Endothelial cell of umbilical vein (primary cell): ENCODE data around the gene STK32C. TPM values are rescaled to one million over a fixed set of nuclear protein-coding genes. Genes with fewer than 3 reads are reported as not detected.

Source experiments
- BruUV-seq: library from RNA; stranded (reverse); fragments of 400-500 nt; replicated peaks from 2 replicates; lab custom pipeline; 2021; lab: Mats Ljungman, UMichigan
- CTCF ChIA-PET: fragments of 300-600, 350-600 bp; sonication (Branson Sonifier 250); formaldehyde crosslinking; loops from one replicate; lab custom pipeline; 2021; ENCODE audit warnings: antibody characterized with exemption, inconsistent platforms; lab: Charles Lee
- POLR2A ChIA-PET: fragments of 300-600, 350-600 bp; sonication (Branson Sonifier 250); formaldehyde crosslinking; loops from one replicate; lab custom pipeline; 2021; ENCODE audit warnings: antibody characterized with exemption, inconsistent platforms; lab: Charles Lee
- DNase-seq: peaks from one replicate; pipeline ENCODE4 v3.0.0-alpha.2; 2011; ENCODE audit warnings: low read depth, low spot score
- FAIRE-seq: peaks from 2 replicates; lab custom pipeline; 2011; peaks lifted over from hg19 to GRCh38; lab: Jason Lieb, UNC
- H2AFZ ChIP-seq: 2 replicates; pipeline ENCODE4 v1.6.0; 2012; ENCODE audit warnings: low read depth, low read length, control low read depth, inconsistent platforms
- H3K27ac ChIP-seq: 2 replicates; pipeline ENCODE4 v1.5.1; 2011; ENCODE audit warnings: low read depth, mild to moderate bottlenecking, control low read depth, low read length, moderate library complexity; ENCODE audit not compliant: insufficient read depth
- H3K27me3 ChIP-seq, 2 experiments: 2 replicates each; pipeline versions ENCODE4 v1.6.0 to v1.6.1; 2011; ENCODE audit warnings: low read length in 2 of 2, mixed read lengths in 1 of 2; ENCODE audit not compliant: control insufficient read depth in 2 of 2, insufficient read depth in 2 of 2
- H3K36me3 ChIP-seq, 2 experiments: 2 replicates in 1 of 2; 3 replicates in 1 of 2; pipeline ENCODE4 v1.5.1; 2011; ENCODE audit warnings: low read length in 2 of 2, mild to moderate bottlenecking in 1 of 2, moderate library complexity in 1 of 2; ENCODE audit not compliant: control insufficient read depth in 2 of 2, insufficient read depth in 2 of 2; ENCODE audit errors: extremely low read depth in 1 of 2
- H3K4me1 ChIP-seq: 3 replicates; pipeline ENCODE4 v1.5.1; 2011; ENCODE audit warnings: mild to moderate bottlenecking, low read length; ENCODE audit not compliant: control insufficient read depth, insufficient read depth; ENCODE audit errors: extremely low read depth
- H3K4me2 ChIP-seq: 2 replicates; pipeline ENCODE4 v1.6.1; 2011; ENCODE audit warnings: low read length, control low read depth, mixed read lengths; ENCODE audit not compliant: insufficient read depth
- H3K4me3 ChIP-seq, 3 experiments: fragments of 200-600 bp in 1 of 3; sonication (generic), shearing (Covaris generic) in 1 of 3; replicated peaks in 1 of 3; 2 replicates each; pipeline ENCODE4 v1.5.1; 2011 to 2016; ENCODE audit warnings: control low read depth in 3 of 3, low read length in 3 of 3, mild to moderate bottlenecking in 2 of 3, inconsistent platforms in 1 of 3, low read depth in 1 of 3, moderate library complexity in 1 of 3; ENCODE audit not compliant: insufficient read depth in 1 of 3
- H3K79me2 ChIP-seq: 2 replicates; pipeline ENCODE4 v1.6.0; 2012; ENCODE audit warnings: low read length, inconsistent platforms; ENCODE audit not compliant: control insufficient read depth, insufficient read depth
- H3K9ac ChIP-seq: replicated peaks from 2 replicates; pipeline ENCODE3; 2011; ENCODE audit warnings: low read length, control low read depth; ENCODE audit not compliant: insufficient read depth; ENCODE audit errors: extremely low read depth
- H3K9me1 ChIP-seq: replicated peaks from 3 replicates; pipeline ENCODE4 v1.6.0; 2011; ENCODE audit warnings: mild to moderate bottlenecking, low read length; ENCODE audit not compliant: control insufficient read depth, insufficient read depth; ENCODE audit errors: extremely low read depth
- H3K9me3 ChIP-seq: replicated peaks from 2 replicates; pipeline ENCODE4 v1.5.1; 2012; ENCODE audit warnings: low read length, inconsistent platforms; ENCODE audit not compliant: control insufficient read depth, insufficient read depth
- H4K20me1 ChIP-seq: replicated peaks from 2 replicates; pipeline ENCODE3; 2011; ENCODE audit warnings: mild to moderate bottlenecking, low read length; ENCODE audit not compliant: control insufficient read depth, insufficient read depth; ENCODE audit errors: extremely low read depth
- EZH2 ChIP-seq: IDR thresholded peaks from 2 replicates; pipeline ENCODE4 v1.6.1; 2012; ENCODE audit warnings: borderline replicate concordance, low read depth, mild to moderate bottlenecking, moderate library complexity, low read length, inconsistent platforms; ENCODE audit not compliant: severe bottlenecking
- FOS ChIP-seq: IDR thresholded peaks from 2 replicates; pipeline ENCODE4 v1.6.1; 2011; ENCODE audit warnings: mild to moderate bottlenecking, low read length, moderate library complexity, borderline replicate concordance; ENCODE audit not compliant: insufficient read depth
- GATA2 ChIP-seq: IDR thresholded peaks from 2 replicates; pipeline ENCODE4 v1.7.0; 2011; ENCODE audit warnings: low read depth, mild to moderate bottlenecking, moderate library complexity, mixed read lengths, low read length; ENCODE audit not compliant: insufficient read length, insufficient read depth
- JUN ChIP-seq: IDR thresholded peaks from 2 replicates; pipeline ENCODE4 v1.6.1; 2011; ENCODE audit warnings: borderline replicate concordance, low read depth; ENCODE audit not compliant: insufficient read length, insufficient read depth
- MYC ChIP-seq: IDR thresholded peaks from one replicate; pipeline ENCODE4 v1.6.1; 2011; ENCODE audit warnings: mild to moderate bottlenecking, low read depth, low read length
- POLR2A ChIP-seq: IDR thresholded peaks from 2 replicates; pipeline ENCODE4 v1.6.1; 2012; ENCODE audit warnings: low read depth, mild to moderate bottlenecking, control low read depth, low read length
- POLR2AphosphoS5 ChIP-seq: IDR thresholded peaks from 2 replicates; pipeline ENCODE4 v1.6.1; 2012; ENCODE audit warnings: low read depth, mild to moderate bottlenecking, control low read depth, low read length, moderate library complexity; ENCODE audit not compliant: insufficient read depth
- dilution Hi-C: fragments of 300-500 bp; cut with MboI; formaldehyde crosslinking; loops from one replicate; pipeline ENCODE4 v1.15.0; 2019; ENCODE audit warnings: low sequenced_read_pairs; ENCODE audit not compliant: extremely low pct_ligation_motif_present
- intact Hi-C: fragments of 100-400 bp; cut with micrococcal nuclease; formaldehyde crosslinking; loops from one replicate; pipeline ENCODE4 v1.10.0; 2022
- polyA plus RNA-seq, 4 experiments: library from polyadenylated mRNA; depleted of rRNA in 3 of 4; stranded (reverse) in 3 of 4; unstranded in 1 of 4; fragments of >200 nt; gene quantifications; 2 replicates each; pipeline versions ENCODE4 v1.2.1 to v1.2.3, GENCODE V29; 2011 to 2012; ENCODE audit warnings: missing spikeins in 1 of 4
- total RNA-seq: library from RNA; stranded (reverse); gene quantifications from 2 replicates; pipeline ENCODE4 v1.2.3, GENCODE V29; 2021
- TF ChIP-seq, protein P1 (sequence below): IDR thresholded peaks from 2 replicates; pipeline ENCODE4 v1.6.1; 2011; ENCODE audit not compliant: insufficient read depth, insufficient read length
- TF ChIP-seq, protein P2 (sequence below), 2 donors: IDR thresholded peaks; 1 replicate in 1 of 2; 2 replicates in 1 of 2; pipeline ENCODE4 v1.5.1; 2011; ENCODE audit warnings: low read length in 2 of 2, mild to moderate bottlenecking in 2 of 2, moderate library complexity in 2 of 2, control low read depth in 1 of 2, inconsistent platforms in 1 of 2, low read depth in 1 of 2; ENCODE audit not compliant: insufficient read depth in 1 of 2; ENCODE audit errors: extremely low read depth in 1 of 2

The STK32C gene
- total and polyA plus RNA-seq, 2 donors (not counting 3 experiments of a cell fraction or from before 2014, with no cell fraction given): 5.4 to 14.1 TPM

DNA sequence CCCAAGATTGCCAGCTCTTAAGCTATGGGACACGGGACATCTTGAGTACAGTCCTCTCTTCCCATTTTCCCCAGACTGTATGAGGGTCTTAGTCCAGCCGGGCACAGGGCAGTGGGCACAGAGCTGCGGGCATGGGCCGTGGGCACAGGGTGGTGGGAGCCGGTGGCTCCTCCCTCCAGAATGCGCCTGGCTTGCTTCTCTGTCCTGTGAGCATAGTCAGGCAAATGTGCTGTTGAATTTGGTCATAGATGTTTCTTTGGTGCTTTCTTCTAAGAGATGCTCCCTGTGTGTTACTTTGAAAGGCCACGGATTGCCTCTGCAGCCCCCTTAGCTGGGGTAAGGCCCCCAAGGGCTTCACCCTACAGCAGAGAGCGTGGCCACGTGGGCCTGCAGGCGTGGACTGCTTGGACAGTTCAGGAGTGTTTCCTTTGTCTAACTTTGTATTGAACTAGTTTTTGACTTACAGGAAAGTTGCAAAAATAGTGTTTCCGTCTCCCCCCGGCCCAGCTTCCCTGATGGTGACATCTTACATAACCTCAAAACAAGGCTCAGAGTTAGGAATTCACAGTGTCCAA lies 49.0 kb upstream of the STK32C start:
- dilution Hi-C loops (no loop called here), intact Hi-C loops (no loop called here)
- CTCF ChIA-PET: interaction anchor here (1.0 to 1.9 kb wide), 2 partner anchors 13 to 137 kb away, joined by 3 to 4 read pairs; no protein-coding TSS in a partner anchor
- H3K4me3 ChIP-seq: no peak overlapping the region
- FAIRE-seq (no peak), DNase-seq (no peak)
- no peaks in the 10 kb centered on the region for H3K79me2 ChIP-seq
- POLR2A ChIA-PET: no interaction called here
- H3K9me1 ChIP-seq: no peaks in the 10 kb centered on the region
- no TSS peak for BruUV-seq
- no peaks in the 10 kb centered on the region for H3K27me3 ChIP-seq
- no peak overlapping the region for H3K4me2 ChIP-seq
- peaks cover 0 to 3% of the 10 kb centered on the region in 2 experiments for H3K36me3 ChIP-seq
- TF ChIP-seq POLR2AphosphoS5 (no peak), MYC (no peak), EZH2 (no peak), GATA2 (no peak), JUN (no peak), FOS (no peak), POLR2A (no peak)
- TF ChIP-seq, protein P1, sequence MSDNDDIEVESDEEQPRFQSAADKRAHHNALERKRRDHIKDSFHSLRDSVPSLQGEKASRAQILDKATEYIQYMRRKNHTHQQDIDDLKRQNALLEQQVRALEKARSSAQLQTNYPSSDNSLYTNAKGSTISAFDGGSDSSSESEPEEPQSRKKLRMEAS: no peak
- TF ChIP-seq, protein P2, sequence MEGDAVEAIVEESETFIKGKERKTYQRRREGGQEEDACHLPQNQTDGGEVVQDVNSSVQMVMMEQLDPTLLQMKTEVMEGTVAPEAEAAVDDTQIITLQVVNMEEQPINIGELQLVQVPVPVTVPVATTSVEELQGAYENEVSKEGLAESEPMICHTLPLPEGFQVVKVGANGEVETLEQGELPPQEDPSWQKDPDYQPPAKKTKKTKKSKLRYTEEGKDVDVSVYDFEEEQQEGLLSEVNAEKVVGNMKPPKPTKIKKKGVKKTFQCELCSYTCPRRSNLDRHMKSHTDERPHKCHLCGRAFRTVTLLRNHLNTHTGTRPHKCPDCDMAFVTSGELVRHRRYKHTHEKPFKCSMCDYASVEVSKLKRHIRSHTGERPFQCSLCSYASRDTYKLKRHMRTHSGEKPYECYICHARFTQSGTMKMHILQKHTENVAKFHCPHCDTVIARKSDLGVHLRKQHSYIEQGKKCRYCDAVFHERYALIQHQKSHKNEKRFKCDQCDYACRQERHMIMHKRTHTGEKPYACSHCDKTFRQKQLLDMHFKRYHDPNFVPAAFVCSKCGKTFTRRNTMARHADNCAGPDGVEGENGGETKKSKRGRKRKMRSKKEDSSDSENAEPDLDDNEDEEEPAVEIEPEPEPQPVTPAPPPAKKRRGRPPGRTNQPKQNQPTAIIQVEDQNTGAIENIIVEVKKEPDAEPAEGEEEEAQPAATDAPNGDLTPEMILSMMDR (IDR thresholded peaks at IDR 0.05; ENCODE audit: extremely low read depth in 1 of 2, insufficient read depth in 1 of 2, low read depth in 1 of 2, low read length in 2 of 2): no peak
- H4K20me1 ChIP-seq: no peaks in the 10 kb centered on the region
- H3K9me3 ChIP-seq: no peaks in the 10 kb centered on the region
- H3K27ac ChIP-seq: no peak overlapping the region
- no peak overlapping the region for H2AFZ ChIP-seq
- no peak overlapping the region for H3K9ac ChIP-seq
- H3K4me1 ChIP-seq: no peaks in the 10 kb centered on the region
